Gastroesophageal sphincter (tissue), 4 donors: ENCODE results near the gene ZKSCAN3. TPM values are rescaled to one million over a fixed set of nuclear protein-coding genes. Genes with fewer than 3 reads are reported as not detected.

Experiments
- ATAC-seq: fragments of 150-250 bp; one replicate; pipeline ENCODE4 v1.9.1; 2016; ENCODE audit warnings: mild to moderate bottlenecking, moderate library complexity
- H3K27ac ChIP-seq, 4 donors: fragments of 200-600 bp; sonication (generic) in 3 of 4; 1 replicate in 3 of 4; 2 replicates in 1 of 4; pipeline ENCODE4 v1.5.1; 2016 to 2019
- H3K27me3 ChIP-seq: fragments of 200-600 bp; sonication (generic); one replicate; pipeline ENCODE4 v1.5.1; 2019
- H3K36me3 ChIP-seq, 2 donors: fragments of 200-600 bp; sonication (generic); one replicate each; pipeline ENCODE4 v1.5.1; 2019; ENCODE audit warnings: control low read depth in 1 of 2
- H3K4me1 ChIP-seq, 3 donors: fragments of 200-600 bp; sonication (generic); 1 replicate in 2 of 3; 2 replicates in 1 of 3; pipeline ENCODE4 v1.5.1; 2016 to 2019; ENCODE audit warnings: control low read depth in 2 of 3
- H3K4me3 ChIP-seq, 2 donors: fragments of 200-600 bp; sonication (generic); one replicate each; pipeline ENCODE4 v1.5.1; 2019; ENCODE audit warnings: mild to moderate bottlenecking in 1 of 2, moderate library complexity in 1 of 2
- H3K9me3 ChIP-seq, 3 donors: fragments of 200-600 bp; sonication (generic); one replicate each; pipeline ENCODE4 v1.5.1; 2017 to 2019; ENCODE audit warnings: control low read depth in 2 of 3
- EP300 ChIP-seq: sonication (generic); formaldehyde crosslinking; IDR thresholded peaks from one replicate; pipeline ENCODE4 v1.6.1; 2017; ENCODE audit warnings: antibody characterized with exemption, mild to moderate bottlenecking
- POLR2A ChIP-seq, 2 donors: fragments of 450-650 bp; IDR thresholded peaks; one replicate each; pipeline ENCODE4 v1.6.1; 2017; ENCODE audit warnings: antibody characterized with exemption in 2 of 2, mild to moderate bottlenecking in 2 of 2, moderate library complexity in 1 of 2
- POLR2AphosphoS5 ChIP-seq: sonication (generic); formaldehyde crosslinking; IDR thresholded peaks from one replicate; pipeline ENCODE4 v1.6.1; 2017; ENCODE audit warnings: antibody characterized with exemption
- small RNA-seq, 4 donors: library from RNA; depleted of rRNA; stranded (forward); fragments of <200 nt; gene quantifications; one replicate each; pipeline ENCODE3, GENCODE V24; 2016
- total RNA-seq, 4 donors: library from RNA; depleted of rRNA; stranded (reverse); fragments of >200 nt; gene quantifications; one replicate each; pipeline ENCODE4 v1.1.0, GENCODE V29; 2016
- TF ChIP-seq, protein P1 (sequence below), 4 experiments: fragments of 200-600 bp in 2 of 4; fragments of 450-650 bp in 2 of 4; sonication (generic) in 1 of 4; IDR thresholded peaks; one replicate each; pipeline ENCODE4 v1.5.1; 2017 to 2019; ENCODE audit warnings: antibody characterized with exemption in 4 of 4, mild to moderate bottlenecking in 2 of 4, moderate library complexity in 2 of 4

Gene ZKSCAN3
- total RNA-seq, 4 donors from 2014 or later = 4.4 to 9.8 (median 6.9) TPM

DNA sequence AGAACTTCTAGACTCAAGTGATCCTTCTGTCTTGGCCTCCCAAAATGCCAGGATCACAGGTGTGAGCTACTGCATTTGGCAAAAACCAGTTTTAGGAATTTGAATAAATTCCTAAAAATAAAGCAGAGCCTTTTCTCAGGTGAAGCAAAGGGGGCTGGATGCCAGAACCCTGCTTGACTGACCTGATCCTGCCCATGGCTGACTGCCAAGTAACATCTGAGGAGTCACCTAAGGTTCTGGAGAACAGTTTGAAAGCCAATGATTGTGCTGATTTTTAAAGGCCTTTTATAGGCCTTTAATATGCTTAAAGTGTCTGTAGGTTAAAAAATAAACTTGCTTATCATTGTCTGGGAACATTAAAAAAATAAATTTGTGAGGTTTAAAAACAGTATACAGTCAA is 63.9 kb downstream of the ZKSCAN3 start:
- H3K4me1 ChIP-seq = no peaks in the 10 kb centered on the region
- no peak overlapping the region for H3K27ac ChIP-seq
- no peak overlapping the region for H3K4me3 ChIP-seq
- no peaks in the 10 kb centered on the region for H3K9me3 ChIP-seq
- no peak for ATAC-seq
- H3K36me3 ChIP-seq = no peaks in the 10 kb centered on the region
- peaks cover 4% of the 10 kb centered on the region for H3K27me3 ChIP-seq
- TF ChIP-seq POLR2AphosphoS5 (no peak), EP300 (no peak), POLR2A (IDR thresholded peaks at IDR 0.05) (no peak)
- TF ChIP-seq, protein P1, sequence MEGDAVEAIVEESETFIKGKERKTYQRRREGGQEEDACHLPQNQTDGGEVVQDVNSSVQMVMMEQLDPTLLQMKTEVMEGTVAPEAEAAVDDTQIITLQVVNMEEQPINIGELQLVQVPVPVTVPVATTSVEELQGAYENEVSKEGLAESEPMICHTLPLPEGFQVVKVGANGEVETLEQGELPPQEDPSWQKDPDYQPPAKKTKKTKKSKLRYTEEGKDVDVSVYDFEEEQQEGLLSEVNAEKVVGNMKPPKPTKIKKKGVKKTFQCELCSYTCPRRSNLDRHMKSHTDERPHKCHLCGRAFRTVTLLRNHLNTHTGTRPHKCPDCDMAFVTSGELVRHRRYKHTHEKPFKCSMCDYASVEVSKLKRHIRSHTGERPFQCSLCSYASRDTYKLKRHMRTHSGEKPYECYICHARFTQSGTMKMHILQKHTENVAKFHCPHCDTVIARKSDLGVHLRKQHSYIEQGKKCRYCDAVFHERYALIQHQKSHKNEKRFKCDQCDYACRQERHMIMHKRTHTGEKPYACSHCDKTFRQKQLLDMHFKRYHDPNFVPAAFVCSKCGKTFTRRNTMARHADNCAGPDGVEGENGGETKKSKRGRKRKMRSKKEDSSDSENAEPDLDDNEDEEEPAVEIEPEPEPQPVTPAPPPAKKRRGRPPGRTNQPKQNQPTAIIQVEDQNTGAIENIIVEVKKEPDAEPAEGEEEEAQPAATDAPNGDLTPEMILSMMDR (IDR thresholded peaks at IDR 0.05) = no peak

Small RNA genes within 50 kb of the gene (small RNA-seq; reads per million reads assigned to genes)
- gene AL021997.1 = 0 reads per million in 4 donors
- gene AL021997.2 = 0 reads per million in 4 donors
- 0 reads per million in 4 donors for gene RNU2-45P

Other genes with a start within 250 kb of the ZKSCAN3 start
- 1 to 10 TPM; 4.4 to 7.1 (median 5.0) TPM for gene ZSCAN16, start 225.3 kb upstream of the ZKSCAN3 start, total RNA-seq
- gene ZKSCAN8, start 208.1 kb upstream of the ZKSCAN3 start, total RNA-seq = 10 to 100 TPM; 22.0 to 32.7 (median 29.6) TPM
- gene ZSCAN9, start 124.7 kb upstream of the ZKSCAN3 start, total RNA-seq = 10 to 100 TPM; 11.4 to 17.1 (median 12.9) TPM
- 1 to 10 TPM; 3.2 to 6.4 (median 5.0) TPM for gene ZKSCAN4, start 97.7 kb upstream of the ZKSCAN3 start, total RNA-seq
- 1 to 10 TPM; 3.1 to 6.6 (median 4.4) TPM for gene NKAPL, start 90.7 kb upstream of the ZKSCAN3 start, total RNA-seq
- gene ZSCAN26, start 82.8 kb upstream of the ZKSCAN3 start, total RNA-seq = 10 to 100 TPM; 17.9 to 27.1 (median 24.5) TPM
- 1 to 10 TPM; 6.5 to 7.7 (median 7.2) TPM for gene PGBD1, start 68.4 kb upstream of the ZKSCAN3 start, total RNA-seq
- gene ZSCAN31, start 13.8 kb upstream of the ZKSCAN3 start, total RNA-seq = 10 to 100 TPM; 14.9 to 32.0 (median 24.8) TPM
- gene ZSCAN12, start 49.8 kb downstream of the ZKSCAN3 start, total RNA-seq = 1 to 10 TPM; 5.6 to 8.6 (median 6.0) TPM
- gene ZSCAN23, start 93.5 kb downstream of the ZKSCAN3 start, total RNA-seq = 1 to 10 TPM; 2.6 to 8.1 (median 2.8) TPM
- gene GPX6, start 165.8 kb downstream of the ZKSCAN3 start, total RNA-seq = not detected
- gene GPX5, start 175.9 kb downstream of the ZKSCAN3 start, total RNA-seq = not detected